H4 (cell line): ENCODE data around the gene SH2D2A. TPM values are rescaled to one million over a fixed set of nuclear protein-coding genes. Genes with fewer than 3 reads are reported as not detected.
A peak's percentile ranks its signal among the peaks of the same experiment; 100 is the strongest.
"Not testable (repeated sequence)": the region's sequence is repeated elsewhere in the genome, so short reads cannot be mapped to it uniquely, and the experiment has no call there.

Experiments
- DNase-seq: peaks from one replicate; pipeline ENCODE4 v3.0.0-alpha.2; 2015; ENCODE audit warnings: low spot score
- total RNA-seq: library from RNA; depleted of rRNA; stranded (reverse); fragments of >200 nt; shearing (Covaris generic); gene quantifications from 2 replicates; pipeline ENCODE4 v1.2.3, GENCODE V29; 2014; rRNA removed

Gene SH2D2A
- total RNA-seq, 1 experiment from 2014 or later = 2.5 TPM

DNA sequence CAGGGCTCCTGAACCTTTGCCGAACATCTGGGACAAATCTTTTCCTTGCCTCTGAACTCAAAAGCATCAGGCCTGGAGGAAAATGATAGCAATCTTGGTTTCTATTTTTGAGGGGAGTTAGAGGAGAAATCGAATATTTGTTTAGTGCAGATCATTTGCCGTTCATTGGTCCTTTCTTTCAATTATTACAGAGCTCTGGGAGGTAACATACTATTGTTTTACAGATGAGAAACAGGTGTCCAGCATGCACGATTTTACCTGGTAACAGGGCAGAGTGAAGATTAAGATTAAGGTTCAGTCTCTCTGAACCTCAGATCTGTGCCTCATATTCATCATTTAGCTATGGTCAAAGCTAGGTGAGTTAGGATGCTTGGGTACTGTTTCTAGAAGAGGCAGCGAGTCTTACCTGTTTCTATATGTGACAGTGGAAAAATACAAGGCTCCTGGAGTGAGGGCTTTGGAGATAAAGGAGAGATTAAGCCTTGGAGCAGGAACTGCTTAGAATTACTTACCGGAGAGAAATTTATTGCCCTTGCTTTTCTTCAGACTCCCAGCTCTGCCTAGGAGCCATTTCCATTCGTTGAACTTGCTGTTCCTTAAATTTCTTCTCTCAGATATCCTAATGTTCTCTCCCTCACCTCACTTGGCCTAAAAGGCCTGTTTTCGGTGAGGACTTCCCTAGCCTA lies 47.9 kb downstream of the SH2D2A start:
- DNase-seq = no peak

DNA sequence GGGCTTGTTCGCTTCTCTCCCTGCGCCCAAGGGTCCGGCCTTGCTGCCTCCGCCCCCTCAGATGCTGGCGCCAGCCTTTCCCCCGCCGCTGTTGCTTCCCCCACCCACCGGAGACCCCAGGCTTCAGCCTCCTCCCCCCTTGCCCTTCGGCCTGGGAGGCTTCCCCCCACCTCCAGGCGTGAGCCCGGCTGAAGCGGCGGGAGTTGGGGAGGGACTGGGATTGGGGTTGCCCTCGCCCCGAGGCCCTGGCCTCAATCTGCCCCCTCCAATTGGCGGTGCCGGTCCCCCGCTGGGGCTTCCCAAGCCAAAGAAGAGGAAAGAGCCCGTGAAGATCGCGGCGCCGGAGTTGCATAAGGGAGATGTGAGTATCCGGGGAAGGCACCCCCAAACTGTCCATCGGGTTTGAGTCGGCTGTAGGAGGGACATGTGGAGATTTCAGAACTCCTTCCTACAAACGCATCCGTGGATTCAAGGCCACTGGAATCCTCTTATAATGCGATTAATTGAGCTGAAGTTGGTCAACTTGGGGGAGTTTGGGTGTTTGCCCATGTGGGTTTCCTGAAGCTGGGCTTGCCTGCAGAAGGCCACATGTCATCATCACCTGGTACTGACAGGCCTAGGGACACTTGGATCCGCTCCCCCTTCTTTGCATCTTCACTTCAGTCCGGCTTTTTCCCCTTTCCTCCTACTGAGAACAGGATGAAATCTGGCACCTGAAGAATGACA lies 48.6 kb downstream of the SH2D2A start:
- DNase-seq = no peak

DNA sequence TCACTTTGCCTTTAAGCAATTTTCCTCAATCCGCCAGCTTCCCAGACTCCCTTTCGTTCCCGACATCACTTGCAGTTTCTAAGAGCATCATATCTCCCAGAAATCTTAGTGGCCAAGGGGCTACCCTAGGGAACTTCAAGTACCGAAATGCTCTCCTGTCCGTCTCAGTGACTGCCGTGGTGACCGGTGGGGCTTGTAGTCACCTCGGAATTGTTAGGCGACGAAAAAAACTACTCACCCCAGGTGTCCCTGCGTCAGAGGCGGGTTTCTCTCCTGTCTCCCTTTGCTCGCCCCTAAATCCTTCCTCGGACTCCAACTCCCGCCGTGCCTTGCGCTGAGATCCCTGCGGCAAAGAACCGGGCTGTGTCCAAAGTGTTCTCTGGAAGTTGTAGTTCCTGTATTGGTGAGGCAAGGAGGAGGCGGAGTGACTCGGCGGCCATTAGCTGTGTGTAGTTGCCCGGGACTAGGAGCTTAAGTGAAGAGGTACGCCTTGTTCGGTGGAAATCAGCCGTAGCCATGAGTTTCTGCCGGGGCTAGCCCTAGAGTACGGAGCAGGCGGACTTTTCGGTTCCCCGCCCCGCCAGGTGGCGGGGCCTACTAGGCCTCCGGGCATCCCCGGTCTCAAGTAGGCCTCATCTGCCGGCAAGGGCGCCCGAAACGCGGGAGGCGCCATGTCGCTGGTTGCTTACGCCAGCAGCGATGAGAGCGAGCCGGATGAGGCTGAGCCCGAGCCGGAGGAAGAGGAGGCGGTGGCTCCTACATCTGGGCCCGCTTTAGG lies 49.4 kb downstream of the SH2D2A start, which contains the start of gene PRCC:
TSS of gene PRCC (plus strand) at position 435 of the 778 bp plus-strand sequence. CDS start at position 672, 237 bp downstream.
- DNase-seq = peak; percentile 99

DNA sequence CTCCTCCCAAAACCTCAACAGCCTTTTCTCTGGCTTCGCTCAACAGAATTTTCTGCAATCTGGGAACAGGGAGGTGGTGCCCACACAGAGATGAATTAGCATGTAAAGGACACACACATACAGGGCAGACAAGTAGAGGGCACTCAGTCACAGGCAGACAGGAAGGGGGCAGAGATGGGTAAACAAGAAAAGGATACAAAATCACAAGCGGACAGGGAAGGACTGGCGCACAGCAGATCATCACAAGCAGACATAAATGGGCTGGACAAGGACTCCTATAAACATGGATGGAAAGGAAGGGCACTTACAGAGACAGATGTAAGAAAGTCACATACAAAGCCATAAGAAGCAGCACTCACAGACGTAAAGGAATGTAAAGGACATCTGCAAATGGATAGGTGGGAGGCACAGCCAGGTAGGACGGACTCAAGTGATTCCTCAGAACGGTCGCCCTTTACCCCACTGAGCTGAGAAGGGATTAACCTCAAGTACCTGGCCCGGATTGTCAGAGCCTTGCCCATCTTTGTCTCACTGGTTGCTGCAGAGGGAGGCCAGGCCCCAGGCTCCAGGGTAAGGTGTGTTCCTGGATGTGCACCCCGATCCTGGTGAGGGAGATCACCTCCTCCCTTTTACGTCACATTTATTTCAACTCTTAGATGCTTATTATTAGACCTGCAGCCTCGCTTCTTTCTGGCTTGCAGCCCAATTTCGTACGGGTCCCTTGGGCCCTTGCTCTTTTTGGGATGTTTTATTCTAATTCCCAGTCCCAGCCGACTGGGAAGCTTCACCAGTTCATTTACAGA lies 50.1 kb downstream of the SH2D2A start:
- no peak for DNase-seq

DNA sequence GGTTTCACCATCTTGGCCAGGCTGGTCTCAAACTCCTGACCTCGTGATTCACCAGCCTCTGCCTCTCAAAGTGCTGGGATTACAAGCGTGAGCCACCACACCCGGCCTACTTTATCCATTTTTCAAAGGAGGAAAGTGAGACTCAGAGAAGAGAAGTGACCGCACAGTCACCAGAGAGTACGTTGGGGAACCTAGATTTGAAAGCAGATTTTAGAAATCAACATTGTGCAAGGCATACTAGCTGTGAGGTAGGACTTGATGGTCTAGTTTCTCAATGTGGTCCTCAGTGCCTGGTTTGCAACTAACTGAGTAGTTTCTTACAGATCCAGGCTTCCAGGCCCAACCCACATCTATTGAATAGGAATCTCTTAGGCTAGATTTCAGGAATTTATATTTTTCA lies 51.0 kb downstream of the SH2D2A start:
- DNase-seq = no peak

DNA sequence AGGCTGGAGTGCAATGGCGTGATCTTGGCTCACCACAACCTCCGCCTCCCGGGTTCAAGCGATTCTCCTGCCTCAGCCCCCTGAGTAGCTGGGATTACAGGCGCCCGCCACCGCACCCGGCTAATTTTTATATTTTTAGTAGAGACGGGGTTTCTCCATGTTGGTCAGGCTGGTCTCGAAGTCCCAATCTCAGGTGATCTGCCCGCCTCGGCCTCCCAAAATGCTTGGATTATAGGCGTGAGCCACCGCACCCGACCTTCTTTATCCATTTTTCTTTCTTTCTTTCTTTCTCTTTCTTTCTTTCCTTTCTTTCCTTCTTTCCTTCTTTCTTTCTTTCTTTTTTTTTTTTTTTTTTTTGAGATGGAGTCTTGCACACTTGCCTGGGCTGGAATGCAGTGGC lies 51.5 kb downstream of the SH2D2A start:
- not testable (repeated sequence) for DNase-seq

DNA sequence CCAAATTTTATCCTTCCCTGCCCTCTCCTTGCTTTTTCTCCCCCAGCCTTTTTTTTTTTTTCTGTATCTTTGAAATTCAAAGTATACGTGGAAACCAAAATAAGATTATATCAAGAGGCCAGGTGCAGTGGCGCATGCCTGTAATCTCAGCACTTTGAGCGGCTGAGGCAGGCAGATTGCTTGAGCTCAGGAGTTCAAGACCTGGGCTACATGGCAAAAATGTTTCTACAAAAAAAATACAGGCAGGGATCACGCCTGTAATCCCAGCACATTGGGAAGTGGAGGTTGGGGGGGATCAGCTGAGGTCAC lies 55.9 kb downstream of the SH2D2A start:
- no peak for DNase-seq

DNA sequence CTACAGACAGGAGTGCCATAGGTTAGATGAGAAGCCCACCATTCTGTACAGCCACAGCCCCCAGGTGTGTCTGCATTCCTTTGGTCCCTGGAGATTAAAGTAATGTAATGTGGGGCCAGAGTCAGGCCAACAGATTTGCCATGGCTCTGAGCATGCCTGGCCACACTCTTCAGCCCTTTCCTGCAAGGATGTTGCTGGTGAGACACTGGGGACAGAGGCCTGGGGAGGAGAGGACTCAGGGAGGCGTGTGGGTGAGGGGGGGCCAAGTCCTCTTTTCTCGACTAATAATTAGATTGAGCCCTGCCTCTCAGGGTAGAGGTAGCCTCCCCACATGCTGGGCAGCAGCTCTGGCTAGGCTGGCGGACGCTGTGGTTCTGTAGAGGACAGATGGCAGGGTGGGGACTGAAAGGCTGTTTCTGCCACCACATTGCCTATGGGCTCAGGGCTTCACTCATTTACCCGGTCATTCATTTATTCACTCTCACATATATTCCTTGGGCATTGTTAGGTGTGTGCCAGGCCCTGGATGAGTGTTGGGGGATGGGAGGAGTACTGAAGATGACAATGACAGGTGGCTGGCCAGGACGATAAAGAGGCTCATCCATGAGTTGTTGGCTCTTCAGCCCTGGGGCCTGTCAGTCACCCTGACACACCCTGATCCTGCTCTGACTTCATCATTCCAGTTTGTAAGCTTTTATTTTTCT lies 56.4 kb downstream of the SH2D2A start:
- DNase-seq = no peak

DNA sequence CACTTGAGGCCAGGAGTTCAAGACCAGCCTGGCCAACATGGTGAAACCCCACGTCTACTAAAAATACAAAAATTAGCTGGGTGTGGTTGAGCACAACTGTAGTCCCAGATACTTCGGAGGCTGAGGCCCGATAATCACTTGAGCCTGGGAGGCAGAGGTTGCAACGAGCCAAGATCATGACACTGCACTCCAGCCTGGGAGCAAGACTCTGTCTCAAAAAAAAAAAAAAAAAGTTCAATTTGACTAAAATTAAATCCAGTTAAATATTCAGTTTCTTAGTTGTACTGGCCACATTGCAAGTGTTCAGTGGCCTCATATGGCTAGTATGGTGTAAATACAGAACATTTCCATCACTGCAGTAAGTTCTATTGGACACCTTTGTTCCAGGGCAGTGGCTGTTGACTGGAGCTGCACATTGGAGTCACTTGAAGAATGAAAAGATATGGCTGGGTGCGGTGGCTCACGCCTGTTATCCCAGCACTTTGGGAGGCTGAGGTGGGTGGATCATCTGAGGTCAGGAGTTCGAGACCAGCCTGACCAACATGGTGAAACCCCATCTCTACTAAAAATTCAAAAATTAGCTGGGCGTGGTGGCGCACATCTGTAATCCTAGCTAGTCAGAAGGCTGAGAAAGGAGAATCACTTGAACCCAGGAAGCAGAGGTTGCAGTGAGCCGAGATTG lies 58.9 kb downstream of the SH2D2A start:
- not testable (repeated sequence) for DNase-seq

DNA sequence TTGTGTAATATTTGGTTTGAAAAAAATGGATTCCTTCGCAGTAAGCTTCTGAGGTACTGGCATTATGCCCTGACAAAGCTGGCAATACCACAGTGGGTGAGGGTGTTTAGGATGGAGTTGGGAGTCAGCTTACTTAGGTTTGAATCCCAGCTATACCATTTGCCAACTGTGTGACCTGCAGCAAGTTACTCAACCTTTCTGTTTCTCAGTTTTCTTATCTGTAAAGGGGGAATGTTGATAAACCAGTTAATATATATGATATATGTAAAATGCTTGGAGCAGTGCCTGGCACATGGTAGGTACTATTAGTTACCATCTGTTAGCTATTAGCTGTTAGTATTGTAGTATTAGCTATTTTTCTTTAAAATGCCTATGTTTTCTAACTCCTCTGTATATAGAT lies 60.3 kb downstream of the SH2D2A start:
- DNase-seq = no peak

Other genes starting within 250 kb of the SH2D2A start
- gene IQGAP3, start 244.3 kb downstream of the SH2D2A start, total RNA-seq = 9.2 and 12.7 TPM in 2 replicates
- not detected in 2 replicates for gene TTC24, start 237.1 kb downstream of the SH2D2A start, total RNA-seq
- 212 and 242 TPM in 2 replicates for gene NAXE, start 225.1 kb downstream of the SH2D2A start, total RNA-seq
- gene GPATCH4, start 215.4 kb downstream of the SH2D2A start, total RNA-seq = 31.8 and 49.3 TPM in 2 replicates
- gene HAPLN2, start 197.4 kb downstream of the SH2D2A start, total RNA-seq = not detected in 2 replicates
- 0.06 TPM in 1 of 2 replicates, not detected in the other for gene BCAN, start 174.7 kb downstream of the SH2D2A start, total RNA-seq
- 0.41 and 0.48 TPM in 2 replicates for gene NES, start 139.4 kb downstream of the SH2D2A start, total RNA-seq
- gene CRABP2, start 111.3 kb downstream of the SH2D2A start, total RNA-seq = 0.95 and 3.8 TPM in 2 replicates
- gene METTL25B, start 88.4 kb downstream of the SH2D2A start, total RNA-seq = 11.6 and 20.0 TPM in 2 replicates
- 22.2 and 27.0 TPM in 2 replicates for gene ISG20L2, start 88.1 kb downstream of the SH2D2A start, total RNA-seq
- 82.2 and 96.3 TPM in 2 replicates for gene MRPL24, start 75.8 kb downstream of the SH2D2A start, total RNA-seq
- gene HDGF, start 65.2 kb downstream of the SH2D2A start, total RNA-seq = 168 and 173 TPM in 2 replicates
- gene PRCC, start 49.3 kb downstream of the SH2D2A start, total RNA-seq = 22.2 and 36.2 TPM in 2 replicates
- gene INSRR, start 42.3 kb upstream of the SH2D2A start, total RNA-seq = not detected in 2 replicates
- gene NTRK1, start 44.0 kb upstream of the SH2D2A start, total RNA-seq = 0.10 TPM in 1 of 2 replicates, not detected in the other
- gene PEAR1, start 76.9 kb upstream of the SH2D2A start, total RNA-seq = not detected in 2 replicates
- gene LRRC71, start 103.8 kb upstream of the SH2D2A start, total RNA-seq = not detected in 2 replicates
- 12.2 and 12.6 TPM in 2 replicates for gene ARHGEF11, start 228.9 kb upstream of the SH2D2A start, total RNA-seq